ENCODE results near the gene GAL3ST2. TPM values are rescaled to one million over a fixed set of nuclear protein-coding genes. Genes with fewer than 3 reads are reported as not detected.

The GAL3ST2 gene
- polyA plus RNA-seq, 1 experiment: not detected

DNA sequence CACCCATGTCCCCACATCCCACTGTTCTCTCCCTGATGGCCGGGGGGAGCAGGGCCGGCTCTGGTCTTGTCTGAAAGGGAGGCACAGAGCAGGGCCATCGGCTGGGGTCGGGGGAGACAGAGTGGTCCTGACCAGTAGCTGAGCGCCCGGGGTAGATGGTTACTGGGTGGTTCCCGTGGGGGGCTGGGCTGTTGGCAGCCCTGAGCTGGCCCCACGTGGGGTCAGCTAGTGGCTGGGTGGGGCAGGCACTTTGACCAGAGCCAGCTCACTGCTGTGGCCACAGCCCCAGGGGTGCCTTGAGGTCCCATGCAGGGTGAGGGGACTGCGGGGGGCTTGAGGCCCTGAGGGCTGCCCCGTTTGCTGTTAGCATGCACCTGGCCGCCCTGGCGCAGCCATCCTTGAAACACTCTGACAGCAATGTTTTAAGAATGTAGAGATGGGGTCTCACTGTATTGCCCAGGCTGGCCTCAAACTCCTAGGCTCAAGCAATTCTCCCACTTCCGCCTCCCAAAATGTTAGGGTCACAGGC lies 20.1 kb downstream of the GAL3ST2 start:
- peaks cover 11% of the 10 kb centered on the region for H3K27me3 ChIP-seq (ENCODE audit: control insufficient read depth, insufficient read depth, low read length)
- H3K27ac ChIP-seq (ENCODE audit: low read depth, low read length): no peak overlapping the region
- CTCF ChIA-PET: no interaction called here
- POLR2A ChIA-PET: no interaction called here
- TF ChIP-seq, protein P1, sequence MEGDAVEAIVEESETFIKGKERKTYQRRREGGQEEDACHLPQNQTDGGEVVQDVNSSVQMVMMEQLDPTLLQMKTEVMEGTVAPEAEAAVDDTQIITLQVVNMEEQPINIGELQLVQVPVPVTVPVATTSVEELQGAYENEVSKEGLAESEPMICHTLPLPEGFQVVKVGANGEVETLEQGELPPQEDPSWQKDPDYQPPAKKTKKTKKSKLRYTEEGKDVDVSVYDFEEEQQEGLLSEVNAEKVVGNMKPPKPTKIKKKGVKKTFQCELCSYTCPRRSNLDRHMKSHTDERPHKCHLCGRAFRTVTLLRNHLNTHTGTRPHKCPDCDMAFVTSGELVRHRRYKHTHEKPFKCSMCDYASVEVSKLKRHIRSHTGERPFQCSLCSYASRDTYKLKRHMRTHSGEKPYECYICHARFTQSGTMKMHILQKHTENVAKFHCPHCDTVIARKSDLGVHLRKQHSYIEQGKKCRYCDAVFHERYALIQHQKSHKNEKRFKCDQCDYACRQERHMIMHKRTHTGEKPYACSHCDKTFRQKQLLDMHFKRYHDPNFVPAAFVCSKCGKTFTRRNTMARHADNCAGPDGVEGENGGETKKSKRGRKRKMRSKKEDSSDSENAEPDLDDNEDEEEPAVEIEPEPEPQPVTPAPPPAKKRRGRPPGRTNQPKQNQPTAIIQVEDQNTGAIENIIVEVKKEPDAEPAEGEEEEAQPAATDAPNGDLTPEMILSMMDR (IDR thresholded peaks at IDR 0.05; ENCODE audit: low read depth, low read length): no peak
- peaks cover 3% of the 10 kb centered on the region; the same call in 1 of the 2 replicates for H3K9me3 ChIP-seq (ENCODE audit: control insufficient read depth, insufficient read depth, low read length)
- DNase-seq (ENCODE audit: low read depth, low spot score): no peak
- no peak overlapping the region for H3K4me3 ChIP-seq (ENCODE audit: low read depth, low read length)

DNA sequence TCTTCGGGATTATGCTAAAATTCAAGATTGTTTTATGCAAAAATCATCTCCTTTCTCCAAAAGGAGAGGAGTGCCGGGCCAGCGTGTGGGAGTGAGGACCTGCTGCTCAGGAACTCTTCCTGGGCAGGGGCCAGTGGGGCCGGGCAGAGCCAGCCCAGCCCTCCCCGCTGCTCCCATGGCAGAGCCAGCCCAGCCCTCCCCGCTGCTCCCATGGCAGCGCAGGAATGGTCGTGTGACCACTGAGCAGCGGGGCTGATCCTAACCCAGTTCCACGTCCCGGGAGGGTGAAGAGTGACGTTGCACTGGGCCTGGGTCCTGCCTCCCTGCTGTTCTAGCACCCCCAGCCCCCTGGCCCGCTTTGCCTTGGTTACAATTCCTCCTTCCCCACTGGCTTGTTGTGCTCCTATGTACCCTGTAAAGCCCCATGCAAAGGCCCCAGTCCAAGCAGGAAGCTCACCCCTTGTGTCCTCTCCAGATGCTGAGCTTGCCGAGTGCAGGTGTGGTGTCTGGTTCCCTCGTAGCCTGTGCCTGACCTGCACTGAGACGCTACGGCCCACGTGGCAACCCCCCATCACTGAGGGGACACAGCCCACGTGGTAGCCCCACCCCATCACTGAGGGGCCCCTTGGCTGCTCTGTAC lies 20.9 kb downstream of the GAL3ST2 start:
- TF ChIP-seq, protein P1 (IDR thresholded peaks at IDR 0.05; ENCODE audit: low read depth, low read length): no peak
- DNase-seq (ENCODE audit: low read depth, low spot score): no peak
- CTCF ChIA-PET: no interaction called here

DNA sequence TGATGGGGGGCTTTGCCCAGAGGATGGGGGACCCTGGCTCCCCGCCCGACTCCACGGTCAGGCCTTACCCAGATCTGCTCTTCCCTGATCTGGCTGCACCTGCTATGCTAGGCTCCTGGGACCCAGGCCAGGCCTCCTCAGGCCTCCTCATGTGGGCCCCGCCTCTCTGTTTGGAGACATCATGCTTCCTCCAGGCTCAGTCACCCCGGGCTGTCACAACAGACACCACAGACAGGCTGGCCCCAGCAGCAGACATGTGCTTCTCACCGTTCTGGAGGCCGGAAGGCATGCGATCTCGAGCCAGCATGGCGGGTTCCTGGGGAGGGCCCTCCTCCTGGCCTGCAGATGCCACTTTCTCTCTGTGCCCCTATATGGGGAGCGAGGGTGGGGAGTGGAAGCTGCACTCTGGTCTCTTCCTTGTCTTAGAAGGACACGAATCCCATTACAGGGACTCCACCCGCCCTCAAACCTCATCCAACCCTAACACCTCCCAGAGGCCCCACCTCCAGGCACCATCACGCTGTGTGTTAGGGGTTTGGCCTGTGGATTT lies 21.5 kb downstream of the GAL3ST2 start:
- TF ChIP-seq, protein P1 (IDR thresholded peaks at IDR 0.05; ENCODE audit: low read depth, low read length): no peak
- CTCF ChIA-PET: no interaction called here
- POLR2A ChIA-PET: no interaction called here

More for the DNA sequence above, 20.9 kb downstream of the GAL3ST2 start:
- H3K9me3 ChIP-seq (ENCODE audit: control insufficient read depth, insufficient read depth, low read length): peaks cover 3% of the 10 kb centered on the region; the same call in 1 of the 2 replicates
- no peak overlapping the region for H3K27ac ChIP-seq (ENCODE audit: low read depth, low read length)
- POLR2A ChIA-PET: no interaction called here
- H3K4me3 ChIP-seq (ENCODE audit: low read depth, low read length): no peak overlapping the region
- H3K27me3 ChIP-seq (ENCODE audit: control insufficient read depth, insufficient read depth, low read length): peaks cover 11% of the 10 kb centered on the region

DNA sequence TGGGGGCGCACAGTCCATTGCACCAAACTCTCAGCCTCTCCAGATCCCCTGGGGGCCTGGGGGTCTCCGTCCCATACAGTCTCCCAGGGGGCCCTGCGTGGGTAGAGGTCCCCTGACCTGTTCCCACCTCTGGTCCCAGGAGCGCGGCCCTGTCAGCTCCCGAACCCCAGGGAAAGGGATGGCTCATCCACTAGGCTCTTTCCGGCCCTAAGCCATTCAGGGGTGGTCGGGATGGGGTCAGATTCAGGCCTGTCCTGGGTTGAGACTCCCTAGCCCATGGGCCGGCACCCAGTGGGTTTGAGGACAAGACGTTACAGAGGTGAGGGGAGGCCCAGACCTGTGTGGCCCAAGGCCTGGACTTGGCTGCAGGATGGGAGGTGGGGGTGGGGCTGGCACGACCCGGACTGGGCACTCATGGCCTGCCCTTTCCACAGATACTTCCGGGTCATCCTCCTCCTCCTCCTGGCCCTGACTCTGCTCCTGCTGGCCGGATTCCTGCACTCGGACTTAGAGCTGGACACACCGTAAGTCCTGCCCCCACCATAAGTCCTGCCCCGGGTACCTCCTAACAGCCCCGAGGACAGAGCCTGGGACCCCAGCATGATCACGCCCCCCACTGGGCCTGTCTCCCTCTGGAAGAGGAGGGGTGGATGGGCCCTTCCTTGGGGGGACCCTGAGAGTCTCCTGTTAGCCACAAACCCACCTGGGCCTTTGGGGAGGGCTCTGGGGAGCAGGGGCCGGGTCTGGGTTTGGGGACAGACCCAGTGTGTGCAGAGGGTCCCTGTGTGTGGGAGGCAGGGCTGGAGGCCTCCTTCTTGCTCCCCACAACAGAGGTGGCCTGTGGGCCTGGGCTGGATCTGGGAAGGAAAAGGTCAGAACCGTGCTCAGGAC lies 22.3 kb downstream of the GAL3ST2 start:
- Histone ChIP-seq H3K27ac (ENCODE audit: low read depth, low read length) (no peak overlapping the region), H3K27me3 (ENCODE audit: control insufficient read depth, insufficient read depth, low read length) (peaks cover 11% of the 10 kb centered on the region), H3K9me3 (ENCODE audit: control insufficient read depth, insufficient read depth, low read length) (peaks cover 3% of the 10 kb centered on the region; the same call in 1 of the 2 replicates), H3K4me3 (ENCODE audit: low read depth, low read length) (no peak overlapping the region)
- POLR2A ChIA-PET: no interaction called here
- no peak for DNase-seq (ENCODE audit: low read depth, low spot score)
- CTCF ChIA-PET: no interaction called here
- TF ChIP-seq, protein P1 (IDR thresholded peaks at IDR 0.05; ENCODE audit: low read depth, low read length): no peak

More for the DNA sequence above, 21.5 kb downstream of the GAL3ST2 start:
- H3K4me3 ChIP-seq (ENCODE audit: low read depth, low read length): no peak overlapping the region
- no peak for DNase-seq (ENCODE audit: low read depth, low spot score)
- peaks cover 11% of the 10 kb centered on the region for H3K27me3 ChIP-seq (ENCODE audit: control insufficient read depth, insufficient read depth, low read length)
- no peak overlapping the region for H3K27ac ChIP-seq (ENCODE audit: low read depth, low read length)
- H3K9me3 ChIP-seq (ENCODE audit: control insufficient read depth, insufficient read depth, low read length): peaks cover 3% of the 10 kb centered on the region; the same call in 1 of the 2 replicates

All from AG04450 (cell line).